HEK293 (cell line): ENCODE measurements around the gene IRF3.

Source experiments
- CTCF ChIA-PET: fragments of 350-600 bp; formaldehyde crosslinking; extraction: SDS; loops from one replicate; lab custom pipeline; 2021; ENCODE audit warnings: antibody characterized with exemption; lab: Yijun Ruan, JAX
- POLR2A ChIA-PET: fragments of 300-600 bp; formaldehyde crosslinking; extraction: SDS; loops from one replicate; lab custom pipeline; 2020; ENCODE audit warnings: antibody characterized with exemption, inconsistent platforms; lab: Yijun Ruan, JAX
- H3K27ac ChIP-seq: fragments of 200-500 bp; sonication (Bioruptor generic); 2 replicates; pipeline ENCODE4 v1.5.1; 2014; ENCODE audit warnings: low read depth, low read length, control low read depth, inconsistent platforms; ENCODE audit errors: extremely low read depth
- H3K36me3 ChIP-seq, 2 experiments: fragments of 200-500 bp in 1 of 2; sonication (Bioruptor generic) in 1 of 2; 1 replicate in 1 of 2; 2 replicates in 1 of 2; pipeline ENCODE4 v1.5.1; 2014 to 2017; ENCODE audit warnings: inconsistent platforms in 2 of 2, low read length in 2 of 2; ENCODE audit not compliant: control insufficient read depth in 2 of 2, insufficient read depth in 1 of 2
- H3K4me1 ChIP-seq: fragments of 200-500 bp; sonication (Bioruptor generic); 2 replicates; pipeline ENCODE4 v1.5.1; 2014; ENCODE audit warnings: mild to moderate bottlenecking, low read length, inconsistent platforms; ENCODE audit not compliant: control insufficient read depth, insufficient read depth
- H3K4me3 ChIP-seq: 2 replicates; pipeline ENCODE4 v1.5.1; 2011; ENCODE audit warnings: low read depth, mild to moderate bottlenecking, control low read depth, low read length, moderate library complexity
- H3K9me3 ChIP-seq: fragments of 200-500 bp; sonication (Bioruptor generic); 2 replicates; pipeline ENCODE4 v1.5.1; 2014; ENCODE audit warnings: low read depth, low read length, inconsistent platforms; ENCODE audit not compliant: control insufficient read depth, insufficient read depth
- OVOL3 ChIP-seq: fragments of 450-650 bp; formaldehyde crosslinking; IDR thresholded peaks from 2 replicates; pipeline ENCODE4 v1.5.1; 2016; ENCODE audit warnings: missing biosample characterization, missing genetic modification characterization
- SETDB1 ChIP-seq: IDR thresholded peaks from one replicate; pipeline ENCODE4 v1.6.1; 2017; ENCODE audit warnings: mild to moderate bottlenecking, low read length, moderate library complexity, mixed read lengths; ENCODE audit not compliant: insufficient read length
- SP2 ChIP-seq: fragments of 450-650 bp; formaldehyde crosslinking; IDR thresholded peaks from 2 replicates; pipeline ENCODE4 v1.5.1; 2016; ENCODE audit warnings: missing biosample characterization, missing genetic modification characterization
- SP3 ChIP-seq: fragments of 450-650 bp; formaldehyde crosslinking; IDR thresholded peaks from 2 replicates; pipeline ENCODE4 v1.5.1; 2016; ENCODE audit warnings: missing biosample characterization, missing genetic modification characterization
- TCF7L2 ChIP-seq: IDR thresholded peaks from 2 replicates; pipeline ENCODE4 v1.6.1; 2011; ENCODE audit warnings: low read depth, mild to moderate bottlenecking, inconsistent platforms, low read length, moderate library complexity, borderline replicate concordance
- ZNF140 ChIP-seq: fragments of 450-650 bp; formaldehyde crosslinking; IDR thresholded peaks from 2 replicates; pipeline ENCODE4 v1.5.1; 2016; ENCODE audit warnings: missing biosample characterization, missing genetic modification characterization
- ZNF202 ChIP-seq: fragments of 450-650 bp; formaldehyde crosslinking; IDR thresholded peaks from 2 replicates; pipeline ENCODE4 v1.5.1; 2016; ENCODE audit warnings: missing biosample characterization, missing genetic modification characterization, borderline replicate concordance
- ZNF214 ChIP-seq: fragments of 450-650 bp; formaldehyde crosslinking; IDR thresholded peaks from 2 replicates; pipeline ENCODE4 v1.5.1; 2017; ENCODE audit warnings: missing biosample characterization, mild to moderate bottlenecking, missing genetic modification characterization, borderline replicate concordance
- ZNF350 ChIP-seq: fragments of 450-650 bp; formaldehyde crosslinking; IDR thresholded peaks from 2 replicates; pipeline ENCODE4 v1.5.0; 2017; ENCODE audit warnings: missing biosample characterization, mild to moderate bottlenecking, missing genetic modification characterization
- ZNF544 ChIP-seq: fragments of 450-650 bp; formaldehyde crosslinking; IDR thresholded peaks from 2 replicates; pipeline ENCODE4 v1.5.0; 2017; ENCODE audit warnings: missing biosample characterization, missing genetic modification characterization
- ZNF558 ChIP-seq: fragments of 450-650 bp; formaldehyde crosslinking; IDR thresholded peaks from 2 replicates; pipeline ENCODE4 v1.5.1; 2016; ENCODE audit warnings: missing biosample characterization, missing genetic modification characterization
- ZNF610 ChIP-seq: fragments of 450-650 bp; formaldehyde crosslinking; IDR thresholded peaks from 2 replicates; pipeline ENCODE4 v1.5.1; 2016; ENCODE audit warnings: missing biosample characterization, missing genetic modification characterization, borderline replicate concordance
- ZNF629 ChIP-seq: fragments of 450-650 bp; formaldehyde crosslinking; IDR thresholded peaks from 2 replicates; pipeline ENCODE4 v1.5.1; 2017; ENCODE audit warnings: missing biosample characterization, missing genetic modification characterization
- ZNF677 ChIP-seq: fragments of 450-650 bp; IDR thresholded peaks from 2 replicates; pipeline ENCODE4 v1.5.0; 2018; ENCODE audit warnings: missing biosample characterization, mild to moderate bottlenecking, missing genetic modification characterization, moderate library complexity
- TF ChIP-seq, protein P1 (sequence below): fragments of 450-650 bp; formaldehyde crosslinking; IDR thresholded peaks from 2 replicates; pipeline ENCODE4 v1.5.1; 2017; ENCODE audit warnings: missing biosample characterization, missing genetic modification characterization
- TF ChIP-seq, protein P2 (sequence below): sonication (generic); formaldehyde crosslinking; IDR thresholded peaks from 2 replicates; pipeline ENCODE4 v1.8.1; 2022; ENCODE audit warnings: mild to moderate bottlenecking, moderate library complexity, missing genetic modification reagents
- TF ChIP-seq, protein P3 (sequence below): fragments of 450-650 bp; formaldehyde crosslinking; IDR thresholded peaks from 2 replicates; pipeline ENCODE4 v1.5.1; 2016; ENCODE audit warnings: missing biosample characterization, missing genetic modification characterization
- TF ChIP-seq, protein P4 (sequence below): fragments of 450-650 bp; formaldehyde crosslinking; IDR thresholded peaks from 2 replicates; pipeline ENCODE4 v1.5.1; 2016; ENCODE audit warnings: missing biosample characterization, missing genetic modification characterization, low read depth

IRF3 gene

DNA sequence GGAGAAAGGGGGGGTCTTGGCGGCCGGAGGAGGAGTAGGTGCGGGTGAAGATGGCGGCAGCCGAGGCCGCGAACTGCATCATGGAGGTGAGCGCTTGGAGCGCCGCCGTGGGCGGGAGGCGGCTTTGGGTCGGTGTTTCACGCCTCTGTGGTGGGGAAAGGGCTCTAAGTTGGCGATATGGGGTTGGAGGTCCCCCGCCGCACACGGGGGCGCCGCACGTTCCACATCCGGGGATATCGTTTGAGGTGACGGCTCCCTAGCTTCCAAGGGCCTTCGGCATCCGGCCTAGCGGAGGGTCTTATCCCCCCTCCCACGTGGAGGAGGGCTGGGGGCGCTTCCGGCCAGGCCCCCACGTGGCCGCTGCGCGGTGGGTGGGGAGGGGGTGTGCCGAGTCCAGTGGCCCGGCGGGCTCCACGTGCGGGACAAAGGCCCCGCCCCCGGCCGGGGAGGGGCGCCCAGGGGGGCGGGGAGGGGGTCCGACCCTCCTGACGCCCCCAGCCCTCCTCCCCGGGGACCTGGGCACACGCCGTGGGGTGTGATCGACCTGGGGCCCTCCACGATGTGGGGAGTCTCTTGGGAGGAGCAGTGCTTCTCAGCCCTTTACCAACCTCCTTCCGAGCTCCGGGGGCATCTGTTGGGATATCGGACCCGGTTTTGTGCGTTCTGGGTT lies 11.7 kb upstream of the IRF3 start, which contains the start of gene PRMT1 (continued):
- no peak for TF ChIP-seq ZNF140 (tag by site-specific recombination)

DNA sequence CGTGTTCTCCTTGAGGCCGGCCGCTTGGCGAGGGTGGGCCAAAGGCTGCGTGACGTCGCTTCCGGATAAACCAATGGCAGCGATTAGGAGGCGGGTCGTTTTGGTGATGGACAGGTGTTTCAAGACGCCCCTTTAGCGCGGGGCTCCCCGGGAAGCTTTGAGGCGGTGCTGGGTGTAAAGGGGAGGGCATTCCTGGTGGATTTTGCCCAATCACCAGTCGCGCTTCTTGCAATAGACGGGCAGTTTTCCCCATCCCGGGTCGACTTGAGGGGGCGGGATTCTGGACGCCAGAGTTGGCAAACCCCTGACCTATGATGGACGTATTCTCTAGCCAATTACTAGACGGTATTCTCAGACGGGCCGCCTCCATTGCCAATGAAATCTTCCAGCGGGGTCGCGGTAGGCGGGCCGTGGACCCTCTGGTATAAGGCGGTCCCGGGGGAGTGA lies 11.2 kb upstream of the IRF3 start:
- H3K9me3 ChIP-seq: no peaks in the 10 kb centered on the region
- CTCF ChIA-PET: interaction anchor here (0.7 to 4.4 kb wide), 10 partner anchors 12 to 203 kb away, joined by 3 to 27 read pairs (median 4); partner anchors contain the start of genes BCL2L12, IRF3, PRRG2 and RRAS
- peak overlapping the region; percentile 76 for H3K4me3 ChIP-seq
- peaks cover 18% of the 10 kb centered on the region in 2 experiments; a peak in 2 of 3 replicates for H3K36me3 ChIP-seq
- POLR2A ChIA-PET: interaction anchor here (0.5 to 3.8 kb wide), 32 partner anchors 10 to 603 kb away, joined by 3 to 56 read pairs (median 6); partner anchors contain the start of genes AKT1S1, ALDH16A1, AP2A1 and ATF5
- H3K4me1 ChIP-seq: peaks cover 21% of the 10 kb centered on the region
- H3K27ac ChIP-seq: peak overlapping the region; percentile 94
- TF ChIP-seq ZNF558 (tag by site-specific recombination) (no peak), OVOL3 (tag by site-specific recombination) (no peak), ZNF544 (tag by site-specific recombination) (no peak), ZNF214 (tag by site-specific recombination) (no peak), ZNF350 (tag by site-specific recombination) (no peak), SP3 (tag by site-specific recombination) (peak; percentile 95; the same call in 1 of the 2 replicates), ZNF610 (tag by site-specific recombination) (no peak), ZNF202 (no peak), TCF7L2 (no peak), SETDB1 (no peak), SP2 (tag by site-specific recombination) (peak; percentile 88), ZNF677 (peak; percentile 69; the same call in 1 of the 2 replicates), ZNF629 (tag by site-specific recombination) (no peak)
- TF ChIP-seq, protein P1, sequence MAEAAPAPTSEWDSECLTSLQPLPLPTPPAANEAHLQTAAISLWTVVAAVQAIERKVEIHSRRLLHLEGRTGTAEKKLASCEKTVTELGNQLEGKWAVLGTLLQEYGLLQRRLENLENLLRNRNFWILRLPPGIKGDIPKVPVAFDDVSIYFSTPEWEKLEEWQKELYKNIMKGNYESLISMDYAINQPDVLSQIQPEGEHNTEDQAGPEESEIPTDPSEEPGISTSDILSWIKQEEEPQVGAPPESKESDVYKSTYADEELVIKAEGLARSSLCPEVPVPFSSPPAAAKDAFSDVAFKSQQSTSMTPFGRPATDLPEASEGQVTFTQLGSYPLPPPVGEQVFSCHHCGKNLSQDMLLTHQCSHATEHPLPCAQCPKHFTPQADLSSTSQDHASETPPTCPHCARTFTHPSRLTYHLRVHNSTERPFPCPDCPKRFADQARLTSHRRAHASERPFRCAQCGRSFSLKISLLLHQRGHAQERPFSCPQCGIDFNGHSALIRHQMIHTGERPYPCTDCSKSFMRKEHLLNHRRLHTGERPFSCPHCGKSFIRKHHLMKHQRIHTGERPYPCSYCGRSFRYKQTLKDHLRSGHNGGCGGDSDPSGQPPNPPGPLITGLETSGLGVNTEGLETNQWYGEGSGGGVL (tag by site-specific recombination): no peak
- TF ChIP-seq, protein P2, sequence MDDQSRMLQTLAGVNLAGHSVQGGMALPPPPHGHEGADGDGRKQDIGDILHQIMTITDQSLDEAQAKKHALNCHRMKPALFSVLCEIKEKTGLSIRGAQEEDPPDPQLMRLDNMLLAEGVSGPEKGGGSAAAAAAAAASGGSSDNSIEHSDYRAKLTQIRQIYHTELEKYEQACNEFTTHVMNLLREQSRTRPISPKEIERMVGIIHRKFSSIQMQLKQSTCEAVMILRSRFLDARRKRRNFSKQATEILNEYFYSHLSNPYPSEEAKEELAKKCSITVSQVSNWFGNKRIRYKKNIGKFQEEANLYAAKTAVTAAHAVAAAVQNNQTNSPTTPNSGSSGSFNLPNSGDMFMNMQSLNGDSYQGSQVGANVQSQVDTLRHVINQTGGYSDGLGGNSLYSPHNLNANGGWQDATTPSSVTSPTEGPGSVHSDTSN: peak; percentile 99
- TF ChIP-seq, protein P3, sequence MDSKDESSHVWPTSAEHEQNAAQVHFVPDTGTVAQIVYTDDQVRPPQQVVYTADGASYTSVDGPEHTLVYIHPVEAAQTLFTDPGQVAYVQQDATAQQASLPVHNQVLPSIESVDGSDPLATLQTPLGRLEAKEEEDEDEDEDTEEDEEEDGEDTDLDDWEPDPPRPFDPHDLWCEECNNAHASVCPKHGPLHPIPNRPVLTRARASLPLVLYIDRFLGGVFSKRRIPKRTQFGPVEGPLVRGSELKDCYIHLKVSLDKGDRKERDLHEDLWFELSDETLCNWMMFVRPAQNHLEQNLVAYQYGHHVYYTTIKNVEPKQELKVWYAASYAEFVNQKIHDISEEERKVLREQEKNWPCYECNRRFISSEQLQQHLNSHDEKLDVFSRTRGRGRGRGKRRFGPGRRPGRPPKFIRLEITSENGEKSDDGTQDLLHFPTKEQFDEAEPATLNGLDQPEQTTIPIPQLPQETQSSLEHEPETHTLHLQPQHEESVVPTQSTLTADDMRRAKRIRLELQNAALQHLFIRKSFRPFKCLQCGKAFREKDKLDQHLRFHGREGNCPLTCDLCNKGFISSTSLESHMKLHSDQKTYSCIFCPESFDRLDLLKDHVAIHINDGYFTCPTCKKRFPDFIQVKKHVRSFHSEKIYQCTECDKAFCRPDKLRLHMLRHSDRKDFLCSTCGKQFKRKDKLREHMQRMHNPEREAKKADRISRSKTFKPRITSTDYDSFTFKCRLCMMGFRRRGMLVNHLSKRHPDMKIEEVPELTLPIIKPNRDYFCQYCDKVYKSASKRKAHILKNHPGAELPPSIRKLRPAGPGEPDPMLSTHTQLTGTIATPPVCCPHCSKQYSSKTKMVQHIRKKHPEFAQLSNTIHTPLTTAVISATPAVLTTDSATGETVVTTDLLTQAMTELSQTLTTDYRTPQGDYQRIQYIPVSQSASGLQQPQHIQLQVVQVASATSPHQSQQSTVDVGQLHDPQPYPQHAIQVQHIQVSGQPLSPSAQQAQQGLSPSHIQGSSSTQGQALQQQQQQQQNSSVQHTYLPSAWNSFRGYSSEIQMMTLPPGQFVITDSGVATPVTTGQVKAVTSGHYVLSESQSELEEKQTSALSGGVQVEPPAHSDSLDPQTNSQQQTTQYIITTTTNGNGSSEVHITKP (tag by site-specific recombination): no peak
- TF ChIP-seq, protein P4, sequence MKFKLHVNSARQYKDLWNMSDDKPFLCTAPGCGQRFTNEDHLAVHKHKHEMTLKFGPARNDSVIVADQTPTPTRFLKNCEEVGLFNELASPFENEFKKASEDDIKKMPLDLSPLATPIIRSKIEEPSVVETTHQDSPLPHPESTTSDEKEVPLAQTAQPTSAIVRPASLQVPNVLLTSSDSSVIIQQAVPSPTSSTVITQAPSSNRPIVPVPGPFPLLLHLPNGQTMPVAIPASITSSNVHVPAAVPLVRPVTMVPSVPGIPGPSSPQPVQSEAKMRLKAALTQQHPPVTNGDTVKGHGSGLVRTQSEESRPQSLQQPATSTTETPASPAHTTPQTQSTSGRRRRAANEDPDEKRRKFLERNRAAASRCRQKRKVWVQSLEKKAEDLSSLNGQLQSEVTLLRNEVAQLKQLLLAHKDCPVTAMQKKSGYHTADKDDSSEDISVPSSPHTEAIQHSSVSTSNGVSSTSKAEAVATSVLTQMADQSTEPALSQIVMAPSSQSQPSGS (tag by site-specific recombination): no peak
- TF ChIP-seq, all 188 proteins: peak for 4
